ENCODE measurements around the gene ADCK2.
A peak's percentile ranks its signal among the peaks of the same experiment; 100 is the strongest.
"Not testable (repeated sequence)": the region's sequence is repeated elsewhere in the genome, so short reads cannot be mapped to it uniquely, and the experiment has no call there.

ADCK2 gene

GRCh38 chr7:140672382-140673062 is at the start of gene ADCK2:
Gene ADCK2 (plus strand): TSS chr7:140672945. CDS start chr7:140673331, 386 bp downstream.
- DNase-seq (ENCODE audit: low read depth in 1 of 2, low spot score in 1 of 2), result peak; percentile 33 to 37

- no peak for DNase-seq (ENCODE audit: low read depth in 1 of 2, low spot score in 1 of 2)
Measured at GRCh38 chr7:140623980-140624379, 48.8 kb upstream of the ADCK2 start.

- no peak for DNase-seq (ENCODE audit: low read depth in 1 of 2, low spot score in 1 of 2)
Measured at GRCh38 chr7:140624392-140625191, 48.2 kb upstream of the ADCK2 start.

- not testable (repeated sequence) for DNase-seq (ENCODE audit: low read depth in 1 of 2, low spot score in 1 of 2)
Measured at GRCh38 chr7:140625192-140625558, 47.6 kb upstream of the ADCK2 start.

- DNase-seq (ENCODE audit: low read depth in 1 of 2, low spot score in 1 of 2), result no peak
Measured at GRCh38 chr7:140625908-140626868, 46.6 kb upstream of the ADCK2 start.

- no peak for DNase-seq (ENCODE audit: low read depth in 1 of 2, low spot score in 1 of 2)
Measured at GRCh38 chr7:140631021-140631420, 41.7 kb upstream of the ADCK2 start.

- DNase-seq (ENCODE audit: low read depth in 1 of 2, low spot score in 1 of 2), result no peak
Measured at GRCh38 chr7:140631602-140632001, 41.1 kb upstream of the ADCK2 start.

- DNase-seq (ENCODE audit: low read depth in 1 of 2, low spot score in 1 of 2), result no peak
Measured at GRCh38 chr7:140635345-140635744, 37.4 kb upstream of the ADCK2 start.

- DNase-seq (ENCODE audit: low read depth in 1 of 2, low spot score in 1 of 2), result no peak
Measured at GRCh38 chr7:140635816-140636215, 36.9 kb upstream of the ADCK2 start.

GRCh38 chr7:140637400-140637799 is 35.3 kb upstream of the ADCK2 start:
- no peak for DNase-seq (ENCODE audit: low read depth in 1 of 2, low spot score in 1 of 2)

- DNase-seq (ENCODE audit: low read depth in 1 of 2, low spot score in 1 of 2), result no peak
Measured at GRCh38 chr7:140638173-140638791, 34.5 kb upstream of the ADCK2 start.

GRCh38 chr7:140639366-140640053 is 33.2 kb upstream of the ADCK2 start:
- no peak for DNase-seq (ENCODE audit: low read depth in 1 of 2, low spot score in 1 of 2)

- no peak for DNase-seq (ENCODE audit: low read depth in 1 of 2, low spot score in 1 of 2)
Measured at GRCh38 chr7:140640060-140640637, 32.6 kb upstream of the ADCK2 start.

- no peak for DNase-seq (ENCODE audit: low read depth in 1 of 2, low spot score in 1 of 2)
Measured at GRCh38 chr7:140640727-140641523, 31.8 kb upstream of the ADCK2 start, which contains the start of gene DENND2A. Gene DENND2A (minus strand): TSS chr7:140640813. CDS start chr7:140602397, 38,416 bp downstream.

GRCh38 chr7:140641524-140642195 is 31.1 kb upstream of the ADCK2 start:
- no peak for DNase-seq (ENCODE audit: low read depth in 1 of 2, low spot score in 1 of 2)

GRCh38 chr7:140643416-140643815 is 29.3 kb upstream of the ADCK2 start:
- no peak for DNase-seq (ENCODE audit: low read depth in 1 of 2, low spot score in 1 of 2)

- not testable (repeated sequence) for DNase-seq (ENCODE audit: low read depth in 1 of 2, low spot score in 1 of 2)
Measured at GRCh38 chr7:140644761-140645160, 28.0 kb upstream of the ADCK2 start.

GRCh38 chr7:140645166-140645900 is 27.4 kb upstream of the ADCK2 start:
- DNase-seq (ENCODE audit: low read depth in 1 of 2, low spot score in 1 of 2), result no peak

Data from activated CD4-positive, alpha-beta T cell treated with anti-CD3 and anti-CD28 coated beads, Interleukin-2, amount 50 U/mL, for 24 hours (primary cell).